ENCODE results near the gene LY6G5C. TPM values are rescaled to one million over a fixed set of nuclear protein-coding genes. Genes with fewer than 3 reads are reported as not detected.
A peak's percentile ranks its signal among the peaks of the same experiment; 100 is the strongest.

The LY6G5C gene
- total and polyA plus RNA-seq, 2 of the 13 experiments (the other 11 are each of a cell fraction or from before 2014, with no cell fraction given): 0.33 to 0.55 TPM

DNA sequence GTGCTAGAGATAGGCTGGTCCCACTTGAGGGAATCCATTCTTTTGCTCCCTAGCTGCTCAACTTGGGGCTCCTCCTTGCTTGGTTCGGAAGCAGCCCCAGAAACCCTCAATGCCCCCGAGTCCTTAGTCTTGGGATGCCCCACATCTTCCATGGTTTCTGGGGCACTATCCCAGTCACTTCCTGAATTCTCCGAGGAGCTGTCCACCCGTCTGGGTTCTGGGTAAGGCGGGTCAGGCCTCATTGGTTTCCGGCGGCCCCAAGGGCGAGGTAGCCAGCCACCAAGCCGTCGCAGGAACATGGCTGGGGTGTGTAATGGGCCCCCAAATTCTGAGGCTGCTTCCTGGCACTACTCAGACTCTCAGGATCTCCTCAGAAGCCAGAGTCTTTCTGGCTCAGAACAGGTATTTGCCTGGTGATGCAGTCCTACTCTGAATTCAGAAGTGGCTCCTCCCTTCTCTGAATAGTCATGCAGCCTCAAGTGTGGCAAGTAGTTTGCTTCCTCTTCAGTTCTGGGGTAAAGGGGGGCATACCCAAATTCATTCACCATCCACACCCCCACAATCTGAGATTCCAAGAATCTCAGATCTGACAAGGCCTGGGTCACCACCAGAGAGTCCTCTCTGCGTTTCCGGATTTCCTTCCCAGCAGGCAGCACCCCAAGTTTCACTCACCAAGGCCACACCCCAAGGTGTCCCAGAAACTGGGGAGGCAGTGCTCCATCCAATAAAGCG lies 21.1 kb downstream of the LY6G5C start (continued):
- no peak for TF ChIP-seq MYNN (CRISPR knock-in tag; IDR thresholded peaks at IDR 0.05; ENCODE audit: low read depth)
- TF ChIP-seq, protein P1, sequence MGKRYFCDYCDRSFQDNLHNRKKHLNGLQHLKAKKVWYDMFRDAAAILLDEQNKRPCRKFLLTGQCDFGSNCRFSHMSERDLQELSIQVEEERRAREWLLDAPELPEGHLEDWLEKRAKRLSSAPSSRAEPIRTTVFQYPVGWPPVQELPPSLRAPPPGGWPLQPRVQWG (CRISPR knock-in tag; IDR thresholded peaks at IDR 0.05; ENCODE audit: borderline replicate concordance, low read depth): no peak
- TF ChIP-seq SMC3 (IDR thresholded peaks at IDR 0.05; ENCODE audit: low read length): no peak
- TF ChIP-seq ZNF260 (CRISPR knock-in tag; IDR thresholded peaks at IDR 0.05; ENCODE audit: borderline replicate concordance, low read depth): no peak
- TF ChIP-seq, protein P2, sequence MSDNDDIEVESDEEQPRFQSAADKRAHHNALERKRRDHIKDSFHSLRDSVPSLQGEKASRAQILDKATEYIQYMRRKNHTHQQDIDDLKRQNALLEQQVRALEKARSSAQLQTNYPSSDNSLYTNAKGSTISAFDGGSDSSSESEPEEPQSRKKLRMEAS (IDR thresholded peaks at IDR 0.05): no peak
- TF ChIP-seq SMAD9 (CRISPR knock-in tag; IDR thresholded peaks at IDR 0.05): no peak
- TF ChIP-seq, protein P3, sequence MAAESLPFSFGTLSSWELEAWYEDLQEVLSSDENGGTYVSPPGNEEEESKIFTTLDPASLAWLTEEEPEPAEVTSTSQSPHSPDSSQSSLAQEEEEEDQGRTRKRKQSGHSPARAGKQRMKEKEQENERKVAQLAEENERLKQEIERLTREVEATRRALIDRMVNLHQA (CRISPR knock-in tag; IDR thresholded peaks at IDR 0.05): no peak
- TF ChIP-seq ZNF577 (CRISPR knock-in tag; IDR thresholded peaks at IDR 0.05; ENCODE audit: borderline replicate concordance, low read depth): no peak
- TF ChIP-seq ZNF343 (CRISPR knock-in tag; IDR thresholded peaks at IDR 0.05): peak; percentile 27; the same call in 1 of the 2 replicates
- TF ChIP-seq ZNF713 (CRISPR knock-in tag; IDR thresholded peaks at IDR 0.05): no peak
- TF ChIP-seq GTF2F1 (IDR thresholded peaks at IDR 0.05; ENCODE audit: low read length): no peak
- TF ChIP-seq, protein P4, sequence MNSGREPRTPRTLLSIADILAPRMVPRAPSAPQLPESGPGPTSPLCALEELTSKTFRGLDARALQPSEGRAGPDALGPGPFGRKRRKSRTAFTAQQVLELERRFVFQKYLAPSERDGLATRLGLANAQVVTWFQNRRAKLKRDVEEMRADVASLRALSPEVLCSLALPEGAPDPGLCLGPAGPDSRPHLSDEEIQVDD (CRISPR knock-in tag; IDR thresholded peaks at IDR 0.05; ENCODE audit: borderline replicate concordance): no peak
- TF ChIP-seq NRL (CRISPR knock-in tag; IDR thresholded peaks at IDR 0.05; ENCODE audit: borderline replicate concordance): no peak
- 0 out of 2 replicates have a peak, but pooled peaks have one; percentile 51 for TF ChIP-seq ELF4 (CRISPR knock-in tag; IDR thresholded peaks at IDR 0.05; ENCODE audit: borderline replicate concordance)
- peak; percentile 73; the same call in 1 of the 2 replicates for TF ChIP-seq ZNF20 (CRISPR knock-in tag; IDR thresholded peaks at IDR 0.05)
- no peak for TF ChIP-seq MED8 (CRISPR knock-in tag; IDR thresholded peaks at IDR 0.05; ENCODE audit: insufficient replicate concordance)
- no peak for TF ChIP-seq ZNF121 (CRISPR knock-in tag; IDR thresholded peaks at IDR 0.05)
- no peak; the same call in 1 of the 2 replicates for TF ChIP-seq TMF1 (CRISPR knock-in tag; IDR thresholded peaks at IDR 0.05; ENCODE audit: low read depth)
- TF ChIP-seq, protein P5, sequence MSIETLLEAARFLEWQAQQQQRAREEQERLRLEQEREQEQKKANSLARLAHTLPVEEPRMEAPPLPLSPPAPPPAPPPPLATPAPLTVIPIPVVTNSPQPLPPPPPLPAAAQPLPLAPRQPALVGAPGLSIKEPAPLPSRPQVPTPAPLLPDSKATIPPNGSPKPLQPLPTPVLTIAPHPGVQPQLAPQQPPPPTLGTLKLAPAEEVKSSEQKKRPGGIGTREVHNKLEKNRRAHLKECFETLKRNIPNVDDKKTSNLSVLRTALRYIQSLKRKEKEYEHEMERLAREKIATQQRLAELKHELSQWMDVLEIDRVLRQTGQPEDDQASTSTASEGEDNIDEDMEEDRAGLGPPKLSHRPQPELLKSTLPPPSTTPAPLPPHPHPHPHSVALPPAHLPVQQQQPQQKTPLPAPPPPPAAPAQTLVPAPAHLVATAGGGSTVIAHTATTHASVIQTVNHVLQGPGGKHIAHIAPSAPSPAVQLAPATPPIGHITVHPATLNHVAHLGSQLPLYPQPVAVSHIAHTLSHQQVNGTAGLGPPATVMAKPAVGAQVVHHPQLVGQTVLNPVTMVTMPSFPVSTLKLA (IDR thresholded peaks at IDR 0.05): no peak
- TF ChIP-seq, protein P6, sequence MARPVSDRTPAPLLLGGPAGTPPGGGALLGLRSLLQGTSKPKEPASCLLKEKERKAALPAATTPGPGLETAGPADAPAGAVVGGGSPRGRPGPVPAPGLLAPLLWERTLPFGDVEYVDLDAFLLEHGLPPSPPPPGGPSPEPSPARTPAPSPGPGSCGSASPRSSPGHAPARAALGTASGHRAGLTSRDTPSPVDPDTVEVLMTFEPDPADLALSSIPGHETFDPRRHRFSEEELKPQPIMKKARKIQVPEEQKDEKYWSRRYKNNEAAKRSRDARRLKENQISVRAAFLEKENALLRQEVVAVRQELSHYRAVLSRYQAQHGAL (CRISPR knock-in tag; IDR thresholded peaks at IDR 0.05; ENCODE audit: not compliant biosample characterization): no peak
- no peak for TF ChIP-seq CBX2 (IDR thresholded peaks at IDR 0.05; ENCODE audit: low read depth, low read length)
- TF ChIP-seq CBX2 (CRISPR knock-in tag; IDR thresholded peaks at IDR 0.05; ENCODE audit: low read depth): no peak
- TF ChIP-seq ZNF232 (CRISPR knock-in tag; IDR thresholded peaks at IDR 0.05; ENCODE audit: borderline replicate concordance): 0 out of 2 replicates have a peak, but pooled peaks have one; percentile 33
- no peak for TF ChIP-seq ZMAT3 (CRISPR knock-in tag; conservative IDR thresholded peaks at IDR 0.05)
- TF ChIP-seq CAMTA2 (CRISPR knock-in tag; IDR thresholded peaks at IDR 0.05; ENCODE audit: borderline replicate concordance): no peak
- peak; percentile 15; the same call in 1 of the 2 replicates for TF ChIP-seq MEIS2 (CRISPR knock-in tag; IDR thresholded peaks at IDR 0.05)
- TF ChIP-seq ZFP36L2 (CRISPR knock-in tag; IDR thresholded peaks at IDR 0.05): no peak
- 0 out of 2 replicates have a peak, but pooled peaks have one; percentile 10 for TF ChIP-seq ZFP90 (CRISPR knock-in tag; IDR thresholded peaks at IDR 0.05; ENCODE audit: borderline replicate concordance)
